Neural progenitor cell (in vitro differentiated cells): ENCODE measurements around the gene FHIP2A.

Experiments
- EZH2 ChIP-seq: fragments of 200-600 bp; sonication (generic); IDR thresholded peaks from 2 replicates; pipeline ENCODE4 v1.6.1; 2017; ENCODE audit warnings: antibody characterized with exemption, mild to moderate bottlenecking, moderate library complexity
- EZH2phosphoT487 ChIP-seq: fragments of 200-600 bp; sonication (generic); IDR thresholded peaks from 2 replicates; pipeline ENCODE4 v1.6.1; 2017; ENCODE audit warnings: antibody characterized with exemption
- TF ChIP-seq, protein P1 (sequence below): fragments of 200-600 bp; sonication (generic); IDR thresholded peaks from 2 replicates; pipeline ENCODE4 v1.5.1; 2017; ENCODE audit warnings: antibody characterized with exemption, mild to moderate bottlenecking

- TF ChIP-seq, protein P1, sequence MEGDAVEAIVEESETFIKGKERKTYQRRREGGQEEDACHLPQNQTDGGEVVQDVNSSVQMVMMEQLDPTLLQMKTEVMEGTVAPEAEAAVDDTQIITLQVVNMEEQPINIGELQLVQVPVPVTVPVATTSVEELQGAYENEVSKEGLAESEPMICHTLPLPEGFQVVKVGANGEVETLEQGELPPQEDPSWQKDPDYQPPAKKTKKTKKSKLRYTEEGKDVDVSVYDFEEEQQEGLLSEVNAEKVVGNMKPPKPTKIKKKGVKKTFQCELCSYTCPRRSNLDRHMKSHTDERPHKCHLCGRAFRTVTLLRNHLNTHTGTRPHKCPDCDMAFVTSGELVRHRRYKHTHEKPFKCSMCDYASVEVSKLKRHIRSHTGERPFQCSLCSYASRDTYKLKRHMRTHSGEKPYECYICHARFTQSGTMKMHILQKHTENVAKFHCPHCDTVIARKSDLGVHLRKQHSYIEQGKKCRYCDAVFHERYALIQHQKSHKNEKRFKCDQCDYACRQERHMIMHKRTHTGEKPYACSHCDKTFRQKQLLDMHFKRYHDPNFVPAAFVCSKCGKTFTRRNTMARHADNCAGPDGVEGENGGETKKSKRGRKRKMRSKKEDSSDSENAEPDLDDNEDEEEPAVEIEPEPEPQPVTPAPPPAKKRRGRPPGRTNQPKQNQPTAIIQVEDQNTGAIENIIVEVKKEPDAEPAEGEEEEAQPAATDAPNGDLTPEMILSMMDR: no peak
- TF ChIP-seq EZH2 (no peak), EZH2phosphoT487 (no peak)
Observed at GRCh38 chr10:114859222-114859621, 37.6 kb downstream of the FHIP2A start.
